MCF 10A (cell line): ENCODE data around the gene ADAMTS2. TPM values are rescaled to one million over a fixed set of nuclear protein-coding genes. Genes with fewer than 3 reads are reported as not detected.

ENCODE experiments used
- BruUV-seq: library from RNA; stranded (reverse); fragments of 400-500 nt; replicated peaks from 2 replicates; lab custom pipeline; 2021; lab: Mats Ljungman, UMichigan
- CTCF ChIA-PET: fragments of 300-600 bp; sonication (Branson Sonifier 250); formaldehyde crosslinking; extraction: SDS; loops from one replicate; lab custom pipeline; 2021; ENCODE audit warnings: antibody characterized with exemption, inconsistent platforms; lab: Yijun Ruan, JAX
- POLR2A ChIA-PET: fragments of 300-600, 350-650 bp; sonication (Branson Sonifier 250); formaldehyde crosslinking; extraction: SDS; loops from one replicate; lab custom pipeline; 2020; ENCODE audit warnings: antibody characterized with exemption, inconsistent platforms; lab: Yijun Ruan, JAX
- DNase-seq: peaks from one replicate; pipeline ENCODE4 v3.0.0-alpha.2; 2018; ENCODE audit not compliant: unreplicated experiment
- H3K27ac Mint-ChIP-seq: one replicate; pipeline ENCODE4 v1.8.0; 2022; ENCODE audit warnings: mild to moderate bottlenecking, low read depth, mixed read lengths; ENCODE audit not compliant: unreplicated experiment
- H3K27me3 Mint-ChIP-seq: one replicate; pipeline ENCODE4 v1.8.0; 2022; ENCODE audit warnings: mixed read lengths; ENCODE audit not compliant: insufficient read depth, unreplicated experiment
- H3K36me3 Mint-ChIP-seq: one replicate; pipeline ENCODE4 v1.8.0; 2022; ENCODE audit warnings: mild to moderate bottlenecking, moderate library complexity, mixed read lengths; ENCODE audit not compliant: insufficient read depth, unreplicated experiment
- H3K4me1 Mint-ChIP-seq: one replicate; pipeline ENCODE4 v1.8.0; 2022; ENCODE audit warnings: mixed read lengths; ENCODE audit not compliant: insufficient read depth, unreplicated experiment
- H3K4me3 Mint-ChIP-seq: one replicate; pipeline ENCODE4 v1.8.0; 2022; ENCODE audit warnings: mild to moderate bottlenecking, moderate library complexity, mixed read lengths; ENCODE audit not compliant: unreplicated experiment
- H3K9me3 Mint-ChIP-seq: one replicate; pipeline ENCODE4 v1.8.0; 2022; ENCODE audit warnings: mixed read lengths; ENCODE audit not compliant: unreplicated experiment
- CTCF ChIP-seq: fragments of 200-600 bp; IDR thresholded peaks from one replicate; pipeline ENCODE4 v1.8.0; 2022; ENCODE audit warnings: antibody characterized with exemption, mild to moderate bottlenecking; ENCODE audit not compliant: unreplicated experiment
- intact Hi-C: fragments of 100-400 bp; cut with micrococcal nuclease; formaldehyde crosslinking; loops from 2 replicates; pipeline ENCODE4 v1.14.1; 2022
- total RNA-seq: library from RNA; stranded (reverse); gene quantifications from 2 replicates; pipeline ENCODE4 v1.2.3, GENCODE V29; 2022

ADAMTS2 gene
- total RNA-seq, 1 experiment from 2014 or later: not detected

- ChIA-PET CTCF (interaction anchor here (0.6 kb wide), 1 partner anchor 11 kb away, joined by 4 read pairs; no protein-coding TSS in a partner anchor), POLR2A (interaction anchor here (0.5 kb wide), 1 partner anchor 587 kb away, joined by 3 read pairs; no protein-coding TSS in a partner anchor)
- DNase-seq: no peak
- TF ChIP-seq CTCF: no peak
- intact Hi-C loops: no loop called here
- Mint-ChIP-seq H3K27me3 (no peaks in the 10 kb centered on the region), H3K36me3 (no peaks in the 10 kb centered on the region), H3K27ac (no peak overlapping the region), H3K4me3 (no peak overlapping the region), H3K9me3 (peaks cover 20% of the 10 kb centered on the region), H3K4me1 (no peaks in the 10 kb centered on the region)
- BruUV-seq: no TSS peak
These were observed 28.3 kb downstream of the ADAMTS2 start for GRCh38 chr5:179316982-179317381.

- Mint-ChIP-seq H3K4me1 (no peaks in the 10 kb centered on the region), H3K36me3 (no peaks in the 10 kb centered on the region), H3K27ac (no peak overlapping the region), H3K9me3 (peaks cover 20% of the 10 kb centered on the region), H3K4me3 (no peak overlapping the region), H3K27me3 (no peaks in the 10 kb centered on the region)
- ChIA-PET CTCF (interaction anchor here (0.7 kb wide), 1 partner anchor 67 kb away, joined by 4 read pairs; no protein-coding TSS in a partner anchor), POLR2A (no interaction called here)
- DNase-seq: no peak
- no TSS peak for BruUV-seq
- no peak for TF ChIP-seq CTCF
- intact Hi-C loops: no loop called here
These were observed 29.1 kb downstream of the ADAMTS2 start for GRCh38 chr5:179316111-179316551.

GRCh38 chr5:179315356-179315890 is 29.8 kb downstream of the ADAMTS2 start:
- ChIA-PET CTCF (interaction anchor here (0.7 kb wide), 1 partner anchor 67 kb away, joined by 4 read pairs; no protein-coding TSS in a partner anchor), POLR2A (no interaction called here)
- no peaks in the 10 kb centered on the region for H3K4me1 Mint-ChIP-seq
- TF ChIP-seq CTCF: no peak
- no peak overlapping the region for H3K4me3 Mint-ChIP-seq
- intact Hi-C loops: no loop called here
- H3K27me3 Mint-ChIP-seq: no peaks in the 10 kb centered on the region
- no peak overlapping the region for H3K27ac Mint-ChIP-seq
- H3K9me3 Mint-ChIP-seq: peaks cover 20% of the 10 kb centered on the region
- no peaks in the 10 kb centered on the region for H3K36me3 Mint-ChIP-seq
- no TSS peak for BruUV-seq
- no peak for DNase-seq

GRCh38 chr5:179314606-179315355 is 30.5 kb downstream of the ADAMTS2 start:
- intact Hi-C loops: no loop called here
- Mint-ChIP-seq H3K4me3 (no peak overlapping the region), H3K27me3 (no peaks in the 10 kb centered on the region), H3K36me3 (no peaks in the 10 kb centered on the region), H3K27ac (no peak overlapping the region), H3K4me1 (no peaks in the 10 kb centered on the region), H3K9me3 (peaks cover 20% of the 10 kb centered on the region)
- CTCF ChIA-PET: no interaction called here
- POLR2A ChIA-PET: no interaction called here
- no peak for TF ChIP-seq CTCF
- BruUV-seq: no TSS peak
- DNase-seq: no peak
